GM19397 (cell line): Measurements from ENCODE around the gene HTR3A.
"Not testable (repeated sequence)": the region's sequence is repeated elsewhere in the genome, so short reads cannot be mapped to it uniquely, and the experiment has no call there.

Experiments used
- ATAC-seq: cut with Tn5 transposase; IDR thresholded peaks from one replicate; pipeline ENCODE4 v1.9.1; 2021; ENCODE audit warnings: mild to moderate bottlenecking, moderate library complexity; ENCODE audit not compliant: unreplicated experiment

The HTR3A gene

GRCh38 chr11:113974741-113975470 lies at the start of gene HTR3A:
Gene HTR3A, plus strand, starts transcription at chr11:113975108. Its CDS starts 218 bp downstream, at chr11:113975326.
- no peak for ATAC-seq

GRCh38 chr11:113926273-113927197 lies 48.4 kb upstream of the HTR3A start:
- no peak for ATAC-seq

GRCh38 chr11:113928311-113928710 lies 46.6 kb upstream of the HTR3A start:
- no peak for ATAC-seq

GRCh38 chr11:113932788-113933187 lies 42.1 kb upstream of the HTR3A start:
- no peak for ATAC-seq

- ATAC-seq = not testable (repeated sequence)
Measured at GRCh38 chr11:113934193-113934592, 40.7 kb upstream of the HTR3A start.

- no peak for ATAC-seq
Measured at GRCh38 chr11:113934761-113935160, 40.1 kb upstream of the HTR3A start.

GRCh38 chr11:113935858-113936257 lies 39.0 kb upstream of the HTR3A start:
- ATAC-seq = no peak

GRCh38 chr11:113937918-113938317 lies 37.0 kb upstream of the HTR3A start:
- no peak for ATAC-seq

- ATAC-seq = no peak
Measured at GRCh38 chr11:113942256-113942655, 32.7 kb upstream of the HTR3A start.

GRCh38 chr11:113946162-113946561 lies 28.7 kb upstream of the HTR3A start:
- ATAC-seq = not testable (repeated sequence)

- ATAC-seq = no peak
Measured at GRCh38 chr11:113947994-113948393, 26.9 kb upstream of the HTR3A start.

GRCh38 chr11:113949891-113950290 lies 25.0 kb upstream of the HTR3A start:
- no peak for ATAC-seq

- no peak for ATAC-seq
Measured at GRCh38 chr11:113951537-113951936, 23.4 kb upstream of the HTR3A start.

GRCh38 chr11:113952070-113952469 lies 22.8 kb upstream of the HTR3A start:
- no peak for ATAC-seq

- no peak for ATAC-seq
Measured at GRCh38 chr11:113952588-113952987, 22.3 kb upstream of the HTR3A start.

GRCh38 chr11:113954235-113954634 lies 20.7 kb upstream of the HTR3A start:
- ATAC-seq = no peak

- ATAC-seq = no peak
Measured at GRCh38 chr11:113956986-113957385, 17.9 kb upstream of the HTR3A start.

GRCh38 chr11:113960702-113961330 lies 14.1 kb upstream of the HTR3A start:
- no peak for ATAC-seq

GRCh38 chr11:113967361-113967760 lies 7.5 kb upstream of the HTR3A start:
- ATAC-seq = no peak

- no peak for ATAC-seq
Measured at GRCh38 chr11:113971506-113972195, 3.3 kb upstream of the HTR3A start.

GRCh38 chr11:113977071-113977490 lies 2.2 kb downstream of the HTR3A start:
- ATAC-seq = peak; percentile 65
